ENCODE results near the gene CARS1.

The CARS1 gene

GRCh38 chr11:2954263-2954662, 103.0 kb downstream of the CARS1 start:
- Histone ChIP-seq H3K4me3 (ENCODE audit: low read depth, low read length) (no peak overlapping the region), H3K4me1 (no peaks in the 10 kb centered on the region), H3K27me3 (no peaks in the 10 kb centered on the region), H3K36me3 (peaks cover 44% of the 10 kb centered on the region), H3K9me3 (no peaks in the 10 kb centered on the region)
- no peak for TF ChIP-seq CTCF (IDR thresholded peaks at IDR 0.05; ENCODE audit: low read depth, low read length)
- DNase-seq = no peak

- peaks cover 27% of the 10 kb centered on the region for H3K36me3 ChIP-seq
- no peak for DNase-seq
- H3K4me3 ChIP-seq (ENCODE audit: low read depth, low read length) = no peak overlapping the region
- no peak for TF ChIP-seq CTCF (IDR thresholded peaks at IDR 0.05; ENCODE audit: low read depth, low read length)
- no peaks in the 10 kb centered on the region for H3K4me1 ChIP-seq
- H3K9me3 ChIP-seq = no peaks in the 10 kb centered on the region
- H3K27me3 ChIP-seq = no peaks in the 10 kb centered on the region
Measured at GRCh38 chr11:2952290-2952689, 104.9 kb downstream of the CARS1 start.

GRCh38 chr11:2951231-2952110, 105.8 kb downstream of the CARS1 start:
- H3K4me1 ChIP-seq = no peaks in the 10 kb centered on the region
- H3K9me3 ChIP-seq = no peaks in the 10 kb centered on the region
- no peaks in the 10 kb centered on the region for H3K27me3 ChIP-seq
- H3K36me3 ChIP-seq = peaks cover 22% of the 10 kb centered on the region
- no peak overlapping the region for H3K4me3 ChIP-seq (ENCODE audit: low read depth, low read length)
- TF ChIP-seq CTCF (IDR thresholded peaks at IDR 0.05; ENCODE audit: low read depth, low read length) = no peak
- no peak for DNase-seq

All from BE2C (cell line).